ENCODE results near the gene PRELID3B. TPM values are rescaled to one million over a fixed set of nuclear protein-coding genes. Genes with fewer than 3 reads are reported as not detected.

PRELID3B gene
- total and polyA plus RNA-seq, 2 of the 8 experiments (the other 6 are each of a cell fraction or from before 2014, with no cell fraction given): 8.1 to 50.5 TPM

DNA sequence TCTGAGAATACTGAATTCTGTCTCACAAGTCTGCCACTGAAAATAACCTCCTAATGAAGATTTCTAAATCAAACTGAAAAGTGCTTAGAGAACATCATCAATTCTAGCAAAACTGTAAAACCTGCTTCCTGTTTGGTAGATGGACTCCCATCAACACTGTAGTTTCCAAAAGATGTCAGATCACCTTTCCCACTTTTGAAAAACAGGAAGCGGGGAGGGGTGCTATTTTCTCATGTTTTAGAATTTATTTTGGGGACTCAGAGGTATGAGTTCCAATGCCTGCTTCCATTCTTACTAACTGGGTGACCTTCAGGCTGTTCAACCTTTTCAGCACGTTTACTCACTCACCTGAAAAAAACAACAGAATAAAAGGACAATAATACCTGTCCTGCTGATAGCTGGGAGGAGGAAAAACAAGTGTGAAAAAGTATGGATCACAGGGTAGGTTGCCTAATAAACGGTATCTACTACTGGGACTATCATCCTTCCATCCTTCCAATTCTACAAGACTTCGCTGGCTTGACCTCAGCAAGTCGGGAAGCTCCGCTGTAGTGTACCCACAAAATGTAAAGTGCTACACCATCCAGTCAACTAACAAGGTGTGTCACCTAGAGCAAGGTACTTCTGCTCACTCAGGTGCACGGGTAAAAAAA lies 11.5 kb downstream of the PRELID3B start (continued):
- TF ChIP-seq, protein P1, sequence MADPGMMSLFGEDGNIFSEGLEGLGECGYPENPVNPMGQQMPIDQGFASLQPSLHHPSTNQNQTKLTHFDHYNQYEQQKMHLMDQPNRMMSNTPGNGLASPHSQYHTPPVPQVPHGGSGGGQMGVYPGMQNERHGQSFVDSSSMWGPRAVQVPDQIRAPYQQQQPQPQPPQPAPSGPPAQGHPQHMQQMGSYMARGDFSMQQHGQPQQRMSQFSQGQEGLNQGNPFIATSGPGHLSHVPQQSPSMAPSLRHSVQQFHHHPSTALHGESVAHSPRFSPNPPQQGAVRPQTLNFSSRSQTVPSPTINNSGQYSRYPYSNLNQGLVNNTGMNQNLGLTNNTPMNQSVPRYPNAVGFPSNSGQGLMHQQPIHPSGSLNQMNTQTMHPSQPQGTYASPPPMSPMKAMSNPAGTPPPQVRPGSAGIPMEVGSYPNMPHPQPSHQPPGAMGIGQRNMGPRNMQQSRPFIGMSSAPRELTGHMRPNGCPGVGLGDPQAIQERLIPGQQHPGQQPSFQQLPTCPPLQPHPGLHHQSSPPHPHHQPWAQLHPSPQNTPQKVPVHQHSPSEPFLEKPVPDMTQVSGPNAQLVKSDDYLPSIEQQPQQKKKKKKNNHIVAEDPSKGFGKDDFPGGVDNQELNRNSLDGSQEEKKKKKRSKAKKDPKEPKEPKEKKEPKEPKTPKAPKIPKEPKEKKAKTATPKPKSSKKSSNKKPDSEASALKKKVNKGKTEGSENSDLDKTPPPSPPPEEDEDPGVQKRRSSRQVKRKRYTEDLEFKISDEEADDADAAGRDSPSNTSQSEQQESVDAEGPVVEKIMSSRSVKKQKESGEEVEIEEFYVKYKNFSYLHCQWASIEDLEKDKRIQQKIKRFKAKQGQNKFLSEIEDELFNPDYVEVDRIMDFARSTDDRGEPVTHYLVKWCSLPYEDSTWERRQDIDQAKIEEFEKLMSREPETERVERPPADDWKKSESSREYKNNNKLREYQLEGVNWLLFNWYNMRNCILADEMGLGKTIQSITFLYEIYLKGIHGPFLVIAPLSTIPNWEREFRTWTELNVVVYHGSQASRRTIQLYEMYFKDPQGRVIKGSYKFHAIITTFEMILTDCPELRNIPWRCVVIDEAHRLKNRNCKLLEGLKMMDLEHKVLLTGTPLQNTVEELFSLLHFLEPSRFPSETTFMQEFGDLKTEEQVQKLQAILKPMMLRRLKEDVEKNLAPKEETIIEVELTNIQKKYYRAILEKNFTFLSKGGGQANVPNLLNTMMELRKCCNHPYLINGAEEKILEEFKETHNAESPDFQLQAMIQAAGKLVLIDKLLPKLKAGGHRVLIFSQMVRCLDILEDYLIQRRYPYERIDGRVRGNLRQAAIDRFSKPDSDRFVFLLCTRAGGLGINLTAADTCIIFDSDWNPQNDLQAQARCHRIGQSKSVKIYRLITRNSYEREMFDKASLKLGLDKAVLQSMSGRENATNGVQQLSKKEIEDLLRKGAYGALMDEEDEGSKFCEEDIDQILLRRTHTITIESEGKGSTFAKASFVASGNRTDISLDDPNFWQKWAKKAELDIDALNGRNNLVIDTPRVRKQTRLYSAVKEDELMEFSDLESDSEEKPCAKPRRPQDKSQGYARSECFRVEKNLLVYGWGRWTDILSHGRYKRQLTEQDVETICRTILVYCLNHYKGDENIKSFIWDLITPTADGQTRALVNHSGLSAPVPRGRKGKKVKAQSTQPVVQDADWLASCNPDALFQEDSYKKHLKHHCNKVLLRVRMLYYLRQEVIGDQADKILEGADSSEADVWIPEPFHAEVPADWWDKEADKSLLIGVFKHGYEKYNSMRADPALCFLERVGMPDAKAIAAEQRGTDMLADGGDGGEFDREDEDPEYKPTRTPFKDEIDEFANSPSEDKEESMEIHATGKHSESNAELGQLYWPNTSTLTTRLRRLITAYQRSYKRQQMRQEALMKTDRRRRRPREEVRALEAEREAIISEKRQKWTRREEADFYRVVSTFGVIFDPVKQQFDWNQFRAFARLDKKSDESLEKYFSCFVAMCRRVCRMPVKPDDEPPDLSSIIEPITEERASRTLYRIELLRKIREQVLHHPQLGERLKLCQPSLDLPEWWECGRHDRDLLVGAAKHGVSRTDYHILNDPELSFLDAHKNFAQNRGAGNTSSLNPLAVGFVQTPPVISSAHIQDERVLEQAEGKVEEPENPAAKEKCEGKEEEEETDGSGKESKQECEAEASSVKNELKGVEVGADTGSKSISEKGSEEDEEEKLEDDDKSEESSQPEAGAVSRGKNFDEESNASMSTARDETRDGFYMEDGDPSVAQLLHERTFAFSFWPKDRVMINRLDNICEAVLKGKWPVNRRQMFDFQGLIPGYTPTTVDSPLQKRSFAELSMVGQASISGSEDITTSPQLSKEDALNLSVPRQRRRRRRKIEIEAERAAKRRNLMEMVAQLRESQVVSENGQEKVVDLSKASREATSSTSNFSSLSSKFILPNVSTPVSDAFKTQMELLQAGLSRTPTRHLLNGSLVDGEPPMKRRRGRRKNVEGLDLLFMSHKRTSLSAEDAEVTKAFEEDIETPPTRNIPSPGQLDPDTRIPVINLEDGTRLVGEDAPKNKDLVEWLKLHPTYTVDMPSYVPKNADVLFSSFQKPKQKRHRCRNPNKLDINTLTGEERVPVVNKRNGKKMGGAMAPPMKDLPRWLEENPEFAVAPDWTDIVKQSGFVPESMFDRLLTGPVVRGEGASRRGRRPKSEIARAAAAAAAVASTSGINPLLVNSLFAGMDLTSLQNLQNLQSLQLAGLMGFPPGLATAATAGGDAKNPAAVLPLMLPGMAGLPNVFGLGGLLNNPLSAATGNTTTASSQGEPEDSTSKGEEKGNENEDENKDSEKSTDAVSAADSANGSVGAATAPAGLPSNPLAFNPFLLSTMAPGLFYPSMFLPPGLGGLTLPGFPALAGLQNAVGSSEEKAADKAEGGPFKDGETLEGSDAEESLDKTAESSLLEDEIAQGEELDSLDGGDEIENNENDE (IDR thresholded peaks at IDR 0.05; ENCODE audit: insufficient replicate concordance, low read length): no peak
- no peak for TF ChIP-seq HDAC2 (IDR thresholded peaks at IDR 0.05; ENCODE audit: borderline replicate concordance in 1 of 2, low read depth in 2 of 2, low read length in 2 of 2)
- no peak for TF ChIP-seq GABPA (IDR thresholded peaks at IDR 0.05; ENCODE audit: borderline replicate concordance, insufficient read depth, low read length)
- no peak for TF ChIP-seq TAF1 (IDR thresholded peaks at IDR 0.05; ENCODE audit: low read depth, low read length)
- TF ChIP-seq ASH2L (IDR thresholded peaks at IDR 0.05; ENCODE audit: low read length): no peak
- TF ChIP-seq CHD2 (IDR thresholded peaks at IDR 0.05; ENCODE audit: low read length): no peak
- TF ChIP-seq ZNF274 (IDR thresholded peaks at IDR 0.05; ENCODE audit: borderline replicate concordance, extremely low read depth, low read length): no peak
- TF ChIP-seq BCL11A (IDR thresholded peaks at IDR 0.05; ENCODE audit: low read depth in 2 of 2, low read length in 2 of 2): no peak
- TF ChIP-seq, protein P2, sequence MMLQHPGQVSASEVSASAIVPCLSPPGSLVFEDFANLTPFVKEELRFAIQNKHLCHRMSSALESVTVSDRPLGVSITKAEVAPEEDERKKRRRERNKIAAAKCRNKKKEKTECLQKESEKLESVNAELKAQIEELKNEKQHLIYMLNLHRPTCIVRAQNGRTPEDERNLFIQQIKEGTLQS (IDR thresholded peaks at IDR 0.05; ENCODE audit: insufficient read depth, low read depth, low read length): no peak
- no peak for TF ChIP-seq YY1 (IDR thresholded peaks at IDR 0.05; ENCODE audit: low read depth, low read length)
